Vagina (tissue), 2 donors: ENCODE data around the gene RNF8. TPM values are rescaled to one million over a fixed set of nuclear protein-coding genes. Genes with fewer than 3 reads are reported as not detected.
"Not testable (repeated sequence)": the region's sequence is repeated elsewhere in the genome, so short reads cannot be mapped to it uniquely, and the experiment has no call there.

ENCODE experiments used
- DNase-seq, 2 donors: peaks; one replicate each; pipeline ENCODE4 v3.0.0-alpha.2; 2017; ENCODE audit errors: extremely low spot score in 2 of 2
- H3K27ac ChIP-seq: fragments of 200-600 bp; sonication (generic); one replicate; pipeline ENCODE4 v1.5.1; 2019
- H3K27me3 ChIP-seq: fragments of 200-600 bp; sonication (generic); one replicate; pipeline ENCODE4 v1.5.1; 2019
- H3K36me3 ChIP-seq, 2 donors: fragments of 200-600 bp; sonication (generic); one replicate each; pipeline ENCODE4 v1.5.1; 2017 to 2019
- H3K4me1 ChIP-seq: fragments of 200-600 bp; sonication (generic); one replicate; pipeline ENCODE4 v1.5.1; 2019
- H3K4me3 ChIP-seq, 2 donors: fragments of 200-600 bp; sonication (generic); 1 replicate in 1 of 2; 2 replicates in 1 of 2; pipeline ENCODE4 v1.5.1; 2016 to 2019
- H3K9me3 ChIP-seq: fragments of 200-600 bp; sonication (generic); one replicate; pipeline ENCODE4 v1.5.1; 2019
- POLR2A ChIP-seq, 2 donors: fragments of 450-650 bp; IDR thresholded peaks; one replicate each; pipeline ENCODE4 v1.6.1; 2017; ENCODE audit warnings: antibody characterized with exemption in 2 of 2, mild to moderate bottlenecking in 2 of 2, moderate library complexity in 2 of 2
- POLR2AphosphoS5 ChIP-seq, 2 donors: sonication (generic); formaldehyde crosslinking; IDR thresholded peaks; one replicate each; pipeline ENCODE4 v1.9.0; 2017; ENCODE audit warnings: antibody characterized with exemption in 2 of 2, mild to moderate bottlenecking in 2 of 2, low read depth in 1 of 2; ENCODE audit not compliant: insufficient read depth in 1 of 2
- intact Hi-C: fragments of 100-400 bp; cut with DNase I; formaldehyde crosslinking; loops from one replicate; pipeline ENCODE4 v1.15.1; 2023
- total RNA-seq: library from RNA; depleted of rRNA; stranded (reverse); fragments of >200 nt; gene quantifications from one replicate; pipeline ENCODE4 v1.2.3, GENCODE V29; 2016
- TF ChIP-seq, protein P1 (sequence below), 3 experiments: fragments of 450-650 bp in 2 of 3; fragments of 200-600 bp in 1 of 3; sonication (generic) in 1 of 3; IDR thresholded peaks; one replicate each; pipeline ENCODE4 v1.5.1; 2017 to 2019; ENCODE audit warnings: antibody characterized with exemption in 3 of 3, mild to moderate bottlenecking in 2 of 3, moderate library complexity in 2 of 3

RNF8 gene
- total RNA-seq, 1 donor from 2014 or later = 15.0 TPM

- Histone ChIP-seq H3K27ac (no peak overlapping the region), H3K9me3 (no peaks in the 10 kb centered on the region), H3K4me1 (no peaks in the 10 kb centered on the region), H3K27me3 (no peaks in the 10 kb centered on the region), H3K4me3 (no peak overlapping the region), H3K36me3 (no peaks in the 10 kb centered on the region)
- DNase-seq = no peak
- TF ChIP-seq, protein P1, sequence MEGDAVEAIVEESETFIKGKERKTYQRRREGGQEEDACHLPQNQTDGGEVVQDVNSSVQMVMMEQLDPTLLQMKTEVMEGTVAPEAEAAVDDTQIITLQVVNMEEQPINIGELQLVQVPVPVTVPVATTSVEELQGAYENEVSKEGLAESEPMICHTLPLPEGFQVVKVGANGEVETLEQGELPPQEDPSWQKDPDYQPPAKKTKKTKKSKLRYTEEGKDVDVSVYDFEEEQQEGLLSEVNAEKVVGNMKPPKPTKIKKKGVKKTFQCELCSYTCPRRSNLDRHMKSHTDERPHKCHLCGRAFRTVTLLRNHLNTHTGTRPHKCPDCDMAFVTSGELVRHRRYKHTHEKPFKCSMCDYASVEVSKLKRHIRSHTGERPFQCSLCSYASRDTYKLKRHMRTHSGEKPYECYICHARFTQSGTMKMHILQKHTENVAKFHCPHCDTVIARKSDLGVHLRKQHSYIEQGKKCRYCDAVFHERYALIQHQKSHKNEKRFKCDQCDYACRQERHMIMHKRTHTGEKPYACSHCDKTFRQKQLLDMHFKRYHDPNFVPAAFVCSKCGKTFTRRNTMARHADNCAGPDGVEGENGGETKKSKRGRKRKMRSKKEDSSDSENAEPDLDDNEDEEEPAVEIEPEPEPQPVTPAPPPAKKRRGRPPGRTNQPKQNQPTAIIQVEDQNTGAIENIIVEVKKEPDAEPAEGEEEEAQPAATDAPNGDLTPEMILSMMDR (IDR thresholded peaks at IDR 0.05) = no peak
- no peak for TF ChIP-seq POLR2A (IDR thresholded peaks at IDR 0.05)
- no peak for TF ChIP-seq POLR2AphosphoS5 (IDR thresholded peaks at IDR 0.05; ENCODE audit: insufficient read depth in 1 of 2, low read depth in 1 of 2)
- intact Hi-C loops = no loop called here
Measured at GRCh38 chr6:37343248-37343647, 10.5 kb upstream of the RNF8 start.

- Histone ChIP-seq H3K27ac (no peak overlapping the region), H3K4me1 (no peaks in the 10 kb centered on the region), H3K36me3 (no peaks in the 10 kb centered on the region), H3K4me3 (no peak overlapping the region), H3K9me3 (no peaks in the 10 kb centered on the region), H3K27me3 (no peaks in the 10 kb centered on the region)
- no peak for DNase-seq
- TF ChIP-seq POLR2A (IDR thresholded peaks at IDR 0.05) = no peak
- TF ChIP-seq, protein P1 (IDR thresholded peaks at IDR 0.05) = no peak
- intact Hi-C loops = no loop called here
Measured at GRCh38 chr6:37344308-37344707, 9.5 kb upstream of the RNF8 start.

- DNase-seq, H3K27me3 ChIP-seq, H3K9me3 ChIP-seq, H3K4me1 ChIP-seq, intact Hi-C loops, H3K36me3 ChIP-seq, H3K27ac ChIP-seq, H3K4me3 ChIP-seq: not testable (repeated sequence)
Measured at GRCh38 chr6:37345804-37346203, 8.0 kb upstream of the RNF8 start.

DNA sequence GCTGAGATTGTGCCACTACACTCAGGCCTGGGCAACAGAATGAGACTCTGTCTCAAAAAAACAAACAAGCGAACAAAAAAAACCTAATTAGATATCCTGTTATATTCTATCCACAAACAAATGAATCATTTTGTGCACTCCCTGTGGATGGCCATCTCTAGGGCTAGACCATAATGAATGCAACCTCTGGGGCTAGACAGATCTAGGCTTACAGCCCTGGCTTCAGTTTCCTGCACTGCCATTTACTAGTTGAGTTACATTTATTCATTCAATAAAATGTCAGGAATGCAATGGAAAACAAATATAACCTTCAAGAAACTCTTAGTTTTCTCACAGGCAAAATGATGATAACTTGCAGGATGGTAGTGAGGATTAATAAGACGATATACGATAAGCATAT is 6.6 kb upstream of the RNF8 start:
- H3K4me3 ChIP-seq = no peak overlapping the region
- no peak for DNase-seq
- H3K36me3 ChIP-seq = no peaks in the 10 kb centered on the region
- H3K9me3 ChIP-seq = no peaks in the 10 kb centered on the region
- H3K27ac ChIP-seq = no peak overlapping the region
- intact Hi-C loops = no loop called here
- TF ChIP-seq, protein P1 (IDR thresholded peaks at IDR 0.05) = no peak
- TF ChIP-seq POLR2AphosphoS5 (IDR thresholded peaks at IDR 0.05; ENCODE audit: insufficient read depth in 1 of 2, low read depth in 1 of 2) = no peak
- TF ChIP-seq POLR2A (IDR thresholded peaks at IDR 0.05) = no peak
- H3K4me1 ChIP-seq = no peaks in the 10 kb centered on the region
- H3K27me3 ChIP-seq = no peaks in the 10 kb centered on the region

GRCh38 chr6:37347670-37348111 is 6.1 kb upstream of the RNF8 start:
- Histone ChIP-seq H3K36me3 (no peaks in the 10 kb centered on the region), H3K4me1 (no peaks in the 10 kb centered on the region), H3K27me3 (no peaks in the 10 kb centered on the region), H3K9me3 (no peaks in the 10 kb centered on the region), H3K4me3 (no peak overlapping the region), H3K27ac (no peak overlapping the region)
- no peak for TF ChIP-seq POLR2AphosphoS5 (IDR thresholded peaks at IDR 0.05; ENCODE audit: insufficient read depth in 1 of 2, low read depth in 1 of 2)
- TF ChIP-seq, protein P1 (IDR thresholded peaks at IDR 0.05) = no peak
- no peak for TF ChIP-seq POLR2A (IDR thresholded peaks at IDR 0.05)
- intact Hi-C loops = no loop called here
- no peak for DNase-seq

- H3K27me3 ChIP-seq = no peaks in the 10 kb centered on the region
- no peaks in the 10 kb centered on the region for H3K9me3 ChIP-seq
- DNase-seq = no peak
- no peak overlapping the region for H3K4me3 ChIP-seq
- no peak for TF ChIP-seq POLR2A (IDR thresholded peaks at IDR 0.05)
- TF ChIP-seq, protein P1 (IDR thresholded peaks at IDR 0.05) = no peak
- TF ChIP-seq POLR2AphosphoS5 (IDR thresholded peaks at IDR 0.05; ENCODE audit: insufficient read depth in 1 of 2, low read depth in 1 of 2) = no peak
- intact Hi-C loops = no loop called here
- H3K27ac ChIP-seq = no peak overlapping the region
- H3K36me3 ChIP-seq = no peaks in the 10 kb centered on the region
- H3K4me1 ChIP-seq = peaks cover 19% of the 10 kb centered on the region
Measured at GRCh38 chr6:37351027-37351426, 2.8 kb upstream of the RNF8 start.
